Endothelial cell (in vitro differentiated cells): Measurements from ENCODE around the gene CCDC7. TPM values are rescaled to one million over a fixed set of nuclear protein-coding genes. Genes with fewer than 3 reads are reported as not detected.
"Not testable (repeated sequence)": the region's sequence is repeated elsewhere in the genome, so short reads cannot be mapped to it uniquely, and the experiment has no call there.

Experiments used
- DNase-seq: peaks from one replicate; pipeline ENCODE4 v3.0.0; 2021; ENCODE audit warnings: low spot score
- H3K27ac Mint-ChIP-seq: one replicate; pipeline ENCODE4 v1.8.0; 2021; ENCODE audit warnings: mixed read lengths, inconsistent platforms; ENCODE audit not compliant: unreplicated experiment
- H3K27me3 Mint-ChIP-seq: one replicate; pipeline ENCODE4 v1.8.0; 2021; ENCODE audit warnings: mild to moderate bottlenecking, moderate library complexity, mixed read lengths, inconsistent platforms; ENCODE audit not compliant: unreplicated experiment
- H3K36me3 Mint-ChIP-seq: one replicate; pipeline ENCODE4 v1.8.0; 2021; ENCODE audit warnings: mild to moderate bottlenecking, low read depth, mixed read lengths, inconsistent platforms; ENCODE audit not compliant: unreplicated experiment
- H3K4me1 Mint-ChIP-seq: one replicate; pipeline ENCODE4 v1.8.0; 2021; ENCODE audit warnings: mild to moderate bottlenecking, mixed read lengths, inconsistent platforms; ENCODE audit not compliant: unreplicated experiment
- H3K4me3 Mint-ChIP-seq: one replicate; pipeline ENCODE4 v1.8.0; 2021; ENCODE audit warnings: mild to moderate bottlenecking, mixed read lengths, inconsistent platforms; ENCODE audit not compliant: unreplicated experiment
- H3K9me3 Mint-ChIP-seq: one replicate; pipeline ENCODE4 v1.8.0; 2021; ENCODE audit warnings: mixed read lengths, inconsistent platforms; ENCODE audit not compliant: unreplicated experiment
- total RNA-seq: library from RNA; stranded (reverse); fragmentation: NEBNext Ultra II Directional; extraction: Animal tissue kit (Norgen Biotek cat#: 25700); gene quantifications from one replicate; pipeline ENCODE4 v1.2.1, GENCODE V29; 2021; ENCODE audit not compliant: unreplicated experiment
- TF ChIP-seq, protein P1 (sequence below): fragments of 200-600 bp; sonication (generic); IDR thresholded peaks from one replicate; pipeline ENCODE4 v1.5.0; 2021; ENCODE audit warnings: antibody characterized with exemption; ENCODE audit not compliant: unreplicated experiment

CCDC7 gene
- total RNA-seq, 1 donor from 2014 or later, result 5.4 TPM

DNA sequence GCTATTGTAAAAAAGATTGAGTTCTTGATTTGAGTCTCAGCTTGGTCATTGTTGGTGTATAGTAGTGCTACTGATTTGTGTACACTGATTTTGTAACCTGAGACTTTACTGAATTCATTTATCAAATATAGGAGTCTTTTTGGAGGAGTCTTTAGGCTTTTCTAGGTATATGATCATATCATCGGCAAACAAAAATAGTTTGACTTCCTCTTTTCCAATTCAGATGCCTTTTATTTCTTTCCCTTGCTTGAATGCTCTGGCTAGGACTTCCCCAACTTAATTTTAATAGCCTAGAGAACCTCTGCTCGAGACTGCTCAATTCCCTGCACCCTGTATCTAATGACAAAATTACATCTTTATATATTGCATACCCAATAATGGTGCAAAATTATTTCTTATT, 154.4 kb downstream of the CCDC7 start:
- peaks cover 4% of the 10 kb centered on the region for H3K36me3 Mint-ChIP-seq
- no peaks in the 10 kb centered on the region for H3K4me1 Mint-ChIP-seq
- H3K4me3 Mint-ChIP-seq, result no peak overlapping the region
- DNase-seq, result no peak
- no peaks in the 10 kb centered on the region for H3K9me3 Mint-ChIP-seq
- TF ChIP-seq, protein P1, sequence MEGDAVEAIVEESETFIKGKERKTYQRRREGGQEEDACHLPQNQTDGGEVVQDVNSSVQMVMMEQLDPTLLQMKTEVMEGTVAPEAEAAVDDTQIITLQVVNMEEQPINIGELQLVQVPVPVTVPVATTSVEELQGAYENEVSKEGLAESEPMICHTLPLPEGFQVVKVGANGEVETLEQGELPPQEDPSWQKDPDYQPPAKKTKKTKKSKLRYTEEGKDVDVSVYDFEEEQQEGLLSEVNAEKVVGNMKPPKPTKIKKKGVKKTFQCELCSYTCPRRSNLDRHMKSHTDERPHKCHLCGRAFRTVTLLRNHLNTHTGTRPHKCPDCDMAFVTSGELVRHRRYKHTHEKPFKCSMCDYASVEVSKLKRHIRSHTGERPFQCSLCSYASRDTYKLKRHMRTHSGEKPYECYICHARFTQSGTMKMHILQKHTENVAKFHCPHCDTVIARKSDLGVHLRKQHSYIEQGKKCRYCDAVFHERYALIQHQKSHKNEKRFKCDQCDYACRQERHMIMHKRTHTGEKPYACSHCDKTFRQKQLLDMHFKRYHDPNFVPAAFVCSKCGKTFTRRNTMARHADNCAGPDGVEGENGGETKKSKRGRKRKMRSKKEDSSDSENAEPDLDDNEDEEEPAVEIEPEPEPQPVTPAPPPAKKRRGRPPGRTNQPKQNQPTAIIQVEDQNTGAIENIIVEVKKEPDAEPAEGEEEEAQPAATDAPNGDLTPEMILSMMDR, result no peak
- peaks cover 2% of the 10 kb centered on the region for H3K27me3 Mint-ChIP-seq
- H3K27ac Mint-ChIP-seq, result no peak overlapping the region

DNA sequence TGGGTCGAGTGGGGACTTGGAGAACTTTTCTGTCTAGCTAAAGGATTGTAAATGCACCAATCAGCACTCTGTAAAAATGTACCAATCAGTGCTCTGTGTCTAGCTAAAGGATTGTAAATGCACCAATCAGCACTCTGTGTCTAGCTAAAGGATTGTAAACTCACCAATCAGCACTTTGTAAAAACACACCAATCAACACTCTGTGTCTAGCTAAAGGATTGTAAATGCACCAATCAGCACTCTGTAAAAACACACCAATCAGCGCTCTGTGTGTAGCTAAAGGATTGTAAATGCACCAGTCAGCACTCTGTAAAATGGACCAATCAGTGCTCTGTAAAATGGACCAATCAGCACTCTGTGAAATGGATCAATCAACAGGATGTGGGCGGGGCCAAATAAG, 155.6 kb downstream of the CCDC7 start:
- H3K9me3 Mint-ChIP-seq, H3K27ac Mint-ChIP-seq, DNase-seq, H3K36me3 Mint-ChIP-seq, H3K4me1 Mint-ChIP-seq, H3K4me3 Mint-ChIP-seq, H3K27me3 Mint-ChIP-seq: not testable (repeated sequence)

DNA sequence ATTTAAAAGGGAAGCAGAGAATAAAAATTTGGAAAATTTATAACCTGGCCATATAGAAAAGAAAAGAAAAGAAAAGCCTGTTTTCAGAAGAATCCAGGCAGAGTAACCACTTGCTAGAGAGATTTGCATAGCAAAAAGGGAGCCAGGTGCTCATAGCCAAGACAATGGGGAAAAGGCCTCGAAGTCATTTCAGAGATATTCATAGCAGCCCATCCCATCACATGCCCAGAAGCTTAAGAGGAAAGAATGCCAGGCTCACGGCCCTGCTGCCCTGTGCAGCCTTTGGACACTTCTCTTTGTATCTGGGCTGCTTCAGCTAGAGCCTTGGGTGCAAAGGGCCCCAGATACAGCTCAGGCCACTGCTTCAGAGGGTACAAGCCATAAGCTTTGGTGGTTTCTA, 159.8 kb downstream of the CCDC7 start:
- no peak for DNase-seq
- peaks cover 4% of the 10 kb centered on the region for H3K27me3 Mint-ChIP-seq
- H3K36me3 Mint-ChIP-seq, result peaks cover 4% of the 10 kb centered on the region
- H3K4me3 Mint-ChIP-seq, result no peak overlapping the region
- no peaks in the 10 kb centered on the region for H3K4me1 Mint-ChIP-seq
- no peaks in the 10 kb centered on the region for H3K9me3 Mint-ChIP-seq
- TF ChIP-seq, protein P1, result no peak
- no peak overlapping the region for H3K27ac Mint-ChIP-seq

DNA sequence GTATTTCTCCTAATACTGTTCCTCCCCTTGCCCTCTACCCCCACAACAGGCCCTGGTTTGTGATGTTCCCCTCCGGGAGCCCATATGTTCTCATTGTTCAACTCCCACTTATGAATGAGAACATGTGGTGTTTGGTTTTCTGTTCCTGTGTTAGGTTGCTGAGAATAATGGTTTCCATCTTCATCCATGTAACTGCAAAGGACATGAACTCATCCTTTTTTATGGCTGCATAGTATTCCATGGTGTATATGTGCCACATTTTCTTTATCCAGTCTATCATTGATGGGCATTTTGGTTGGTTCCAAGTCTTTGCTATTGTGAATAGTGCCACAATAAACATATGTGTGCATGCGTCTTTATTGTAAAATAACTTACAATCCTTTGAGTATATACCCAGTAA, 164.6 kb downstream of the CCDC7 start:
- DNase-seq, H3K27ac Mint-ChIP-seq, H3K9me3 Mint-ChIP-seq, H3K4me1 Mint-ChIP-seq, H3K4me3 Mint-ChIP-seq, H3K36me3 Mint-ChIP-seq, H3K27me3 Mint-ChIP-seq: not testable (repeated sequence)

DNA sequence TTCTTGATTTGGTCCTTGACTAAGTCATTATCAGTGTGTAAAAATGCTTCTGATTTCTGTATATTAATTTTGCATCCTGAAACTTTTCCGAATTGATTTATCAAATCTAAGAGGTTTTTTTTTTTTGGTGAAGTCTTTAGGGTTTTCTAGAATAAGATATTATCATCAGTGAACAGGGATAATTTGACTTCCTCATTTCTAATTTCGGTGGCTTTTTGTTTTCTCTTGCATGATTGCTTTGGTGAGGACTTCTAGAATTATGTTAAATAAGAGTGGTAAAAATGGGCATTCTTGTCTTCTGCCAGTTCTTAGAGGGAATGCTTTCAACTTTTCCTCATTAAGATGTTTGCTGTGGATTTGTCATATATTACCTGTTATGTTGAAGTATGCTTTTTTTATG, 170.5 kb downstream of the CCDC7 start:
- H3K27ac Mint-ChIP-seq, result no peak overlapping the region
- TF ChIP-seq, protein P1, result no peak
- DNase-seq, result no peak
- H3K4me3 Mint-ChIP-seq, result no peak overlapping the region
- no peaks in the 10 kb centered on the region for H3K9me3 Mint-ChIP-seq
- no peaks in the 10 kb centered on the region for H3K27me3 Mint-ChIP-seq
- no peaks in the 10 kb centered on the region for H3K4me1 Mint-ChIP-seq
- no peaks in the 10 kb centered on the region for H3K36me3 Mint-ChIP-seq

DNA sequence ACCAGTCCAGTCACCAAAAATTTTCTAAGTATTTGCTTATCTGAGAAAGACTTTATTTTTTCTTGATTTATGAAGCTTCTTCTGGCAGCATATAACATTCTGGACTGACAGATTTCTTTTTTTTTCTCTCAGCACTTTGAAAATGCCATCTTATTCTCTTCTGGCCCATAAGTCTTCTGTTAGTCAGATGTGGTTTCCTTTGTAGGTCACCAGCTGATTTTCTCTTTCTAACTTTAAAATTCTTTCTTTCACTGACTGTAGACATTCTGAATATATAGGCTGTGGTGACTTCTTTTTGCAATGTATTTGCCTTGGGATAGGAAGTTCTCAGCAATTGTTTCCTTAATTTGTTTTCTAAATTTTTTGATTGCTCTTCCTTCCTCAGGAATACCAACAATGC, 172.5 kb downstream of the CCDC7 start:
- DNase-seq, result no peak
- Mint-ChIP-seq H3K9me3 (no peaks in the 10 kb centered on the region), H3K27ac (no peak overlapping the region), H3K36me3 (no peaks in the 10 kb centered on the region), H3K4me1 (no peaks in the 10 kb centered on the region), H3K27me3 (no peaks in the 10 kb centered on the region), H3K4me3 (no peak overlapping the region)
- TF ChIP-seq, protein P1, result no peak
